B cell (primary cell): ENCODE results near the gene B3GALT6.

ENCODE experiments used
- EZH2 ChIP-seq: IDR thresholded peaks from 2 replicates; pipeline ENCODE4 v1.6.1; 2012; ENCODE audit warnings: borderline replicate concordance, low read depth, mild to moderate bottlenecking, moderate library complexity, low read length; ENCODE audit not compliant: insufficient read depth, poor library complexity, severe bottlenecking
- TF ChIP-seq, protein P1 (sequence below): fragments of 200-600 bp; IDR thresholded peaks from one replicate; pipeline ENCODE4 v1.8.0; 2022; ENCODE audit warnings: antibody characterized with exemption, mild to moderate bottlenecking

DNA sequence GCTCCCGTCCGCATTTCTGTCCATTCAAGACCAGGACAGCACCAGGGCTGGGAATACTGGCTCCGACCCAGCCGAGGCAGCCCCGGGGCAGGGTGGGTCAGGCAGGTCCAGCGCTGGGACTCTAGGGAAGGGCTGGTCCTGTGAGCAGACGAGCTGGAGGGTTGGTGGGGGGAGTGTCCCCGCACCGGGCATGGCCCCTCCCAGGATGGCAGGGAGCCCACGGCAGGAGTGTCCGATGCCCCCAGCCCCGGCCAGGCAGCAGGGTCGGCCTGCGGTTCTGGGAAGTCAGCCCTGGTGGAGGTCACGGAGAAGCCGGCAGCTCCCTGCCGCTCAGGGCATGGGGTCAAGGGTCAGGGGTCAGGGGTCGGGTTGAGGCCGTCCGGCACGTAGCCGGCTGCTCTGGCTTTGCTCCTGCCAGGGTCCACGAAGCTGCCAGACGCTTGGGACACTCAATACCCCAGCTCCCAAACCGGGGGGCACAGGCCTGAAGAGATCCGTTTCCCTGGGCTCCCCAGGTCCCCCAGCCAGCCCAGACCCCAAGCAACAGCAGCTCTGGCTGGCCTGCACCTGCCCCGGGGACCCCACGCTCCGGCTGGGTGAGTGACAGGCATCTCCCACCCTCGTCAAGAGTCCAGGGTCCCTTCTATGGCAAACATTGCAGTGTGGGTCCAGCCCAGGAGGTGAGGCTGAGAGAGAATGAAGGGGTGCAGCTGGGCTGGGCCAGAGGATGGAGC lies 7.7 kb downstream of the B3GALT6 start:
- TF ChIP-seq, protein P1, sequence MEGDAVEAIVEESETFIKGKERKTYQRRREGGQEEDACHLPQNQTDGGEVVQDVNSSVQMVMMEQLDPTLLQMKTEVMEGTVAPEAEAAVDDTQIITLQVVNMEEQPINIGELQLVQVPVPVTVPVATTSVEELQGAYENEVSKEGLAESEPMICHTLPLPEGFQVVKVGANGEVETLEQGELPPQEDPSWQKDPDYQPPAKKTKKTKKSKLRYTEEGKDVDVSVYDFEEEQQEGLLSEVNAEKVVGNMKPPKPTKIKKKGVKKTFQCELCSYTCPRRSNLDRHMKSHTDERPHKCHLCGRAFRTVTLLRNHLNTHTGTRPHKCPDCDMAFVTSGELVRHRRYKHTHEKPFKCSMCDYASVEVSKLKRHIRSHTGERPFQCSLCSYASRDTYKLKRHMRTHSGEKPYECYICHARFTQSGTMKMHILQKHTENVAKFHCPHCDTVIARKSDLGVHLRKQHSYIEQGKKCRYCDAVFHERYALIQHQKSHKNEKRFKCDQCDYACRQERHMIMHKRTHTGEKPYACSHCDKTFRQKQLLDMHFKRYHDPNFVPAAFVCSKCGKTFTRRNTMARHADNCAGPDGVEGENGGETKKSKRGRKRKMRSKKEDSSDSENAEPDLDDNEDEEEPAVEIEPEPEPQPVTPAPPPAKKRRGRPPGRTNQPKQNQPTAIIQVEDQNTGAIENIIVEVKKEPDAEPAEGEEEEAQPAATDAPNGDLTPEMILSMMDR: no peak
- no peak for TF ChIP-seq EZH2
